ENCODE results near the gene SMOC2.
"Not testable (repeated sequence)": the region's sequence is repeated elsewhere in the genome, so short reads cannot be mapped to it uniquely, and the experiment has no call there.

Gene SMOC2

GRCh38 chr6:168674595-168674994, 233.6 kb downstream of the SMOC2 start:
- Histone ChIP-seq H3K9ac (ENCODE audit: low read length) (no peak overlapping the region), H3K27ac (ENCODE audit: low read depth, low read length) (no peak overlapping the region), H3K9me3 (ENCODE audit: low read length) (no peaks in the 10 kb centered on the region), H3K4me1 (ENCODE audit: insufficient read depth, low read length) (no peaks in the 10 kb centered on the region), H3K27me3 (ENCODE audit: control insufficient read depth in 1 of 2, insufficient read depth in 2 of 2, low read length in 2 of 2) (no peaks in the 10 kb centered on the region), H3K36me3 (ENCODE audit: insufficient read depth, low read length) (no peaks in the 10 kb centered on the region), H3K4me3 (ENCODE audit: low read depth in 1 of 2, low read length in 2 of 2) (no peak overlapping the region)

GRCh38 chr6:168675375-168675774, 234.4 kb downstream of the SMOC2 start:
- no peak overlapping the region for H3K9ac ChIP-seq (ENCODE audit: low read length)
- H3K4me1 ChIP-seq (ENCODE audit: insufficient read depth, low read length), result no peaks in the 10 kb centered on the region
- H3K4me3 ChIP-seq (ENCODE audit: low read depth in 1 of 2, low read length in 2 of 2), result no peak overlapping the region
- H3K27ac ChIP-seq (ENCODE audit: low read depth, low read length), result no peak overlapping the region
- H3K36me3 ChIP-seq (ENCODE audit: insufficient read depth, low read length), result no peaks in the 10 kb centered on the region
- H3K27me3 ChIP-seq (ENCODE audit: control insufficient read depth in 1 of 2, insufficient read depth in 2 of 2, low read length in 2 of 2), result no peaks in the 10 kb centered on the region
- H3K9me3 ChIP-seq (ENCODE audit: low read length), result no peaks in the 10 kb centered on the region

GRCh38 chr6:168675933-168676551, 235.1 kb downstream of the SMOC2 start:
- Histone ChIP-seq H3K9me3 (ENCODE audit: low read length) (no peaks in the 10 kb centered on the region), H3K27ac (ENCODE audit: low read depth, low read length) (no peak overlapping the region), H3K4me1 (ENCODE audit: insufficient read depth, low read length) (no peaks in the 10 kb centered on the region), H3K4me3 (ENCODE audit: low read depth in 1 of 2, low read length in 2 of 2) (no peak overlapping the region), H3K9ac (ENCODE audit: low read length) (no peak overlapping the region), H3K27me3 (ENCODE audit: control insufficient read depth in 1 of 2, insufficient read depth in 2 of 2, low read length in 2 of 2) (no peaks in the 10 kb centered on the region), H3K36me3 (ENCODE audit: insufficient read depth, low read length) (no peaks in the 10 kb centered on the region)

- Histone ChIP-seq H3K27me3 (ENCODE audit: control insufficient read depth in 1 of 2, insufficient read depth in 2 of 2, low read length in 2 of 2) (no peaks in the 10 kb centered on the region), H3K4me1 (ENCODE audit: insufficient read depth, low read length) (no peaks in the 10 kb centered on the region), H3K9ac (ENCODE audit: low read length) (no peak overlapping the region), H3K36me3 (ENCODE audit: insufficient read depth, low read length) (no peaks in the 10 kb centered on the region), H3K27ac (ENCODE audit: low read depth, low read length) (no peak overlapping the region), H3K4me3 (ENCODE audit: low read depth in 1 of 2, low read length in 2 of 2) (no peak overlapping the region), H3K9me3 (ENCODE audit: low read length) (no peaks in the 10 kb centered on the region)
Measured at GRCh38 chr6:168676552-168677322, 235.8 kb downstream of the SMOC2 start.

DNA sequence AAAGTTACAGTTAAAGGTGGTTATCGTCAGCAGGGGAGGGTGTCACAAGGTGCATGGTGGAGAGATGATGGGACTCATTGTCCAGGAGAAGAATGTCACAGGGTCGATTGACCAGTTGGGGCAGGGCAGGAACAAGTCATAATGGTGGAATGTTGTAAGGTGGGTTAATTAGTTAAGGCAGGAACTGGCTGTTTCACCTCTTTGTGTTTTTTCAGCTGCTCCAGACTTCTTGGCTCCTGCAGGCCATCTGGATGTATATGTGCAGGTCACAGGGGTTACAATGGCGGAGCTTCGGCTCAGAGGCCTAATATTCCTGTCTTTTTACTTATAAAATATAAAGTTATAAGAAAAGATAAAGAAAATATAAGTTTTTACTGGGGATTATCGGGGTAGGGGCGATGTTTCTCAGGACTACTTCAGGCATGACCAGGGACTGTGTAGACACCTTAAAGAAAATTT, 236.4 kb downstream of the SMOC2 start:
- not testable (repeated sequence) for H3K9ac ChIP-seq (ENCODE audit: low read length); H3K36me3 ChIP-seq (ENCODE audit: insufficient read depth, low read length); H3K4me1 ChIP-seq (ENCODE audit: insufficient read depth, low read length); H3K27ac ChIP-seq (ENCODE audit: low read depth, low read length); H3K4me3 ChIP-seq (ENCODE audit: low read depth in 1 of 2, low read length in 2 of 2); H3K9me3 ChIP-seq (ENCODE audit: low read length); H3K27me3 ChIP-seq (ENCODE audit: control insufficient read depth in 1 of 2, insufficient read depth in 2 of 2, low read length in 2 of 2)

GRCh38 chr6:168678077-168678476, 237.1 kb downstream of the SMOC2 start:
- Histone ChIP-seq H3K9me3 (ENCODE audit: low read length) (no peaks in the 10 kb centered on the region), H3K4me1 (ENCODE audit: insufficient read depth, low read length) (no peaks in the 10 kb centered on the region), H3K27ac (ENCODE audit: low read depth, low read length) (no peak overlapping the region), H3K36me3 (ENCODE audit: insufficient read depth, low read length) (no peaks in the 10 kb centered on the region), H3K9ac (ENCODE audit: low read length) (no peak overlapping the region), H3K4me3 (ENCODE audit: low read depth in 1 of 2, low read length in 2 of 2) (no peak overlapping the region), H3K27me3 (ENCODE audit: control insufficient read depth in 1 of 2, insufficient read depth in 2 of 2, low read length in 2 of 2) (no peaks in the 10 kb centered on the region)

DNA sequence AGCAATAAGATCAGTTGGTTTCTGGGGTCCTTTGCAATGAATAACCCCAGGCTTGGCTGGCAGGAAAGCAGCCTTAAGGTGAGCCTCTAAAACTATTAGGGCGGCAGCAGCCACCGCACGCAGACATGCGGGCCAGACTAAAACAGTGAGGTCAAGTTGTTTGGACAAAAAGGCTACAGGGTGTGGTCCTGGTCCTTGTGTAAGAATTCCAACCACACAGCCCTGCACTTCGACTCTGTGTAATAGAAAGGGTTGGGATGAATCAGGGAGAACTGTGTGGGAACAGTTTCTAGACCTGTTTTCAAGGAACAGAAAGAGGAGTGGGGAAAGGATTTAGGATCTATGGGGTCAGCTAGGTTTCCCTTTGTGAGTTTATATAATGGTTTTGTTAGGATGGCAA, 237.6 kb downstream of the SMOC2 start:
- Histone ChIP-seq H3K4me1 (ENCODE audit: insufficient read depth, low read length) (no peaks in the 10 kb centered on the region), H3K36me3 (ENCODE audit: insufficient read depth, low read length) (no peaks in the 10 kb centered on the region), H3K27me3 (ENCODE audit: control insufficient read depth in 1 of 2, insufficient read depth in 2 of 2, low read length in 2 of 2) (no peaks in the 10 kb centered on the region), H3K4me3 (ENCODE audit: low read depth in 1 of 2, low read length in 2 of 2) (no peak overlapping the region), H3K9ac (ENCODE audit: low read length) (no peak overlapping the region), H3K9me3 (ENCODE audit: low read length) (no peaks in the 10 kb centered on the region), H3K27ac (ENCODE audit: low read depth, low read length) (no peak overlapping the region)

DNA sequence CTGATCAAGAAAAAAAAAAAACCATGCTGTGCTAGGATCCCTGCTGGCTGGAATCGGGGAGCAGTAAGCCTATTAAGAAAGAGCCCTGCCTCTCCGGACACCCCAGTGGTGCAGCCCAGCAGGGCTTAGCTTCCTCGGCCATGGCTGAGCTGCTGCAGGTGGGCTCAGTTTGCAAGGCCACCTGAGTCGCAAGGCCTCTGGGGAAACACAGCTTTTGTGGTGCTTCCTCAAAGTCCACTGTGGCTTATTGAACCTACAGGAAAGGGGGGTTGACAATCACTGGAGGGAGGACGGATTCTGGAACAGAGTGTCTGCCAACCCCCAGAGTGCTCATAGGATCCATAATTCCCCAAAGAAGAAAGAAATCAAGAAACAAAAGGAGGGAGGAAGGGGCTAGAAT, 240.8 kb downstream of the SMOC2 start:
- H3K27ac ChIP-seq (ENCODE audit: low read depth, low read length), result no peak overlapping the region
- H3K27me3 ChIP-seq (ENCODE audit: control insufficient read depth in 1 of 2, insufficient read depth in 2 of 2, low read length in 2 of 2), result no peaks in the 10 kb centered on the region
- no peaks in the 10 kb centered on the region for H3K9me3 ChIP-seq (ENCODE audit: low read length)
- no peak overlapping the region for H3K9ac ChIP-seq (ENCODE audit: low read length)
- no peak overlapping the region for H3K4me3 ChIP-seq (ENCODE audit: low read depth in 1 of 2, low read length in 2 of 2)
- no peaks in the 10 kb centered on the region for H3K4me1 ChIP-seq (ENCODE audit: insufficient read depth, low read length)
- no peaks in the 10 kb centered on the region for H3K36me3 ChIP-seq (ENCODE audit: insufficient read depth, low read length)

DNA sequence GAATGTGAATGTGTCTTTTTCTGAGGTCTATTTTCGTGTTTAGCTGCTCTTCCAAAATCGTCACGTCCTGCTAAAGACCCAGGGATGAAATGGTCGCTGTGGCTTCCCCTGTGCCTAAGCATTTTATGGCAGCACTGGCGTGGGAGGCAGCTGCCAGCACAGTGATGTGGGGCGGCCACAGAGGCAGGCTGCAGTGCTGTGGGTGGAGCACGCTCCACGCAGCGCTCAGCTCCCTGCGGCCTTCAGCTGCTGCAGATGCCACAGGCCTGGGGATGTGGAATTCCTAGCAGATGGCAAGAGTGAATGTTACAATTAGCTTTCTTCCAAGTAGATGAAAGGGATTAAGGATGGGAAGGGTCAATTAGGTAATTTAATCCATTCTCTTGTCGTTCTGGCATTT, 242.6 kb downstream of the SMOC2 start:
- Histone ChIP-seq H3K27ac (ENCODE audit: low read depth, low read length) (no peak overlapping the region), H3K4me1 (ENCODE audit: insufficient read depth, low read length) (no peaks in the 10 kb centered on the region), H3K36me3 (ENCODE audit: insufficient read depth, low read length) (no peaks in the 10 kb centered on the region), H3K27me3 (ENCODE audit: control insufficient read depth in 1 of 2, insufficient read depth in 2 of 2, low read length in 2 of 2) (no peaks in the 10 kb centered on the region), H3K4me3 (ENCODE audit: low read depth in 1 of 2, low read length in 2 of 2) (no peak overlapping the region), H3K9ac (ENCODE audit: low read length) (no peak overlapping the region), H3K9me3 (ENCODE audit: low read length) (no peaks in the 10 kb centered on the region)

DNA sequence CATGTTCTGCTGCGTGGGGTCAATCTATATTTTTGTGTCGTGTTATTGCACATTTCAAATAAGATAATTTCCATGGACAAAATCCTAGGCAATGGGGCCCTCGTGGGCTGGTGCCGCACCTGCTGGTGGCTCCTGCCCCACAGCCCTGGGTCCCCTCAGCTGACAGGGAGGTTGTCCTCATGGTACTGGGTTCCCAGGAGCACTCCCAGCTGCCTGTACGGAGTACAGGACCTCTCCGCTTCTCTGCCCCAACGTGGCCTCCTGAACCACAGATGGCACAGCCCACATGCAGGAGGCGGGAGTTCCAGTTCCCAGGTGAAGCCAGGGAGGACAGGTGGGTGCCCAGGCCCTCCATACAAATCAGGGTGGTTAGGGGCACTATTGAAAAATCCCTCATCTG, 243.5 kb downstream of the SMOC2 start:
- Histone ChIP-seq H3K9me3 (ENCODE audit: low read length) (no peaks in the 10 kb centered on the region), H3K4me3 (ENCODE audit: low read depth in 1 of 2, low read length in 2 of 2) (no peak overlapping the region), H3K9ac (ENCODE audit: low read length) (no peak overlapping the region), H3K27ac (ENCODE audit: low read depth, low read length) (no peak overlapping the region), H3K36me3 (ENCODE audit: insufficient read depth, low read length) (no peaks in the 10 kb centered on the region), H3K27me3 (ENCODE audit: control insufficient read depth in 1 of 2, insufficient read depth in 2 of 2, low read length in 2 of 2) (no peaks in the 10 kb centered on the region), H3K4me1 (ENCODE audit: insufficient read depth, low read length) (no peaks in the 10 kb centered on the region)

GRCh38 chr6:168684906-168685305, 243.9 kb downstream of the SMOC2 start:
- no peak overlapping the region for H3K27ac ChIP-seq (ENCODE audit: low read depth, low read length)

More at GRCh38 chr6:168684906-168685305, 243.9 kb downstream of the SMOC2 start:
- Histone ChIP-seq H3K4me3 (ENCODE audit: low read depth in 1 of 2, low read length in 2 of 2) (no peak overlapping the region), H3K36me3 (ENCODE audit: insufficient read depth, low read length) (no peaks in the 10 kb centered on the region), H3K27me3 (ENCODE audit: control insufficient read depth in 1 of 2, insufficient read depth in 2 of 2, low read length in 2 of 2) (no peaks in the 10 kb centered on the region), H3K9me3 (ENCODE audit: low read length) (no peaks in the 10 kb centered on the region), H3K4me1 (ENCODE audit: insufficient read depth, low read length) (no peaks in the 10 kb centered on the region), H3K9ac (ENCODE audit: low read length) (no peak overlapping the region)
